ENCODE data around the gene RBX1.
A peak's percentile ranks its signal among the peaks of the same experiment; 100 is the strongest.

The RBX1 gene

GRCh38 chr22:41015003-41015402 lies 63.8 kb downstream of the RBX1 start:
- Histone ChIP-seq H3K27ac (no peak overlapping the region), H3K4me3 (ENCODE audit: low read depth, low read length) (no peak overlapping the region), H3K79me2 (no peaks in the 10 kb centered on the region), H3K36me3 (ENCODE audit: control insufficient read depth, insufficient read depth, low read length) (no peaks in the 10 kb centered on the region), H3K4me2 (ENCODE audit: low read length) (no peak overlapping the region), H2AFZ (no peak overlapping the region), H3K9ac (no peak overlapping the region), H3K27me3 (ENCODE audit: control insufficient read depth, insufficient read depth, low read length) (no peaks in the 10 kb centered on the region), H3K9me3 (ENCODE audit: control insufficient read depth, low read length) (no peaks in the 10 kb centered on the region), H3K4me1 (no peaks in the 10 kb centered on the region)
- no peak for TF ChIP-seq CTCF (IDR thresholded peaks at IDR 0.05)

- Histone ChIP-seq H3K27ac (peak overlapping the region; percentile 93), H3K36me3 (ENCODE audit: control insufficient read depth, insufficient read depth, low read length) (no peaks in the 10 kb centered on the region), H3K27me3 (ENCODE audit: control insufficient read depth, insufficient read depth, low read length) (no peaks in the 10 kb centered on the region), H2AFZ (peak overlapping the region; percentile 91), H3K9me3 (ENCODE audit: control insufficient read depth, low read length) (no peaks in the 10 kb centered on the region), H3K4me2 (ENCODE audit: low read length) (peak overlapping the region; percentile 77), H3K9ac (peak overlapping the region; percentile 61), H3K4me3 (ENCODE audit: low read depth, low read length) (peak overlapping the region; percentile 80), H3K79me2 (no peaks in the 10 kb centered on the region), H3K4me1 (no peaks in the 10 kb centered on the region)
- no peak for TF ChIP-seq CTCF (IDR thresholded peaks at IDR 0.05)
Observed at GRCh38 chr22:41021061-41021612, 70.0 kb downstream of the RBX1 start.

- Histone ChIP-seq H2AFZ (peak overlapping the region; percentile 91), H3K4me1 (no peaks in the 10 kb centered on the region), H3K79me2 (no peaks in the 10 kb centered on the region), H3K36me3 (ENCODE audit: control insufficient read depth, insufficient read depth, low read length) (no peaks in the 10 kb centered on the region), H3K9me3 (ENCODE audit: control insufficient read depth, low read length) (no peaks in the 10 kb centered on the region), H3K4me2 (ENCODE audit: low read length) (peak overlapping the region; percentile 77), H3K9ac (peak overlapping the region; percentile 61), H3K27me3 (ENCODE audit: control insufficient read depth, insufficient read depth, low read length) (no peaks in the 10 kb centered on the region), H3K27ac (peak overlapping the region; percentile 93), H3K4me3 (ENCODE audit: low read depth, low read length) (peak overlapping the region; percentile 80)
- no peak for TF ChIP-seq CTCF (IDR thresholded peaks at IDR 0.05)
Observed at GRCh38 chr22:41021613-41022454, 70.7 kb downstream of the RBX1 start.

- H2AFZ ChIP-seq = peak overlapping the region; percentile 91
- H3K9ac ChIP-seq = peak overlapping the region; percentile 61
- H3K9me3 ChIP-seq (ENCODE audit: control insufficient read depth, low read length) = no peaks in the 10 kb centered on the region
- H3K36me3 ChIP-seq (ENCODE audit: control insufficient read depth, insufficient read depth, low read length) = no peaks in the 10 kb centered on the region
- H3K4me3 ChIP-seq (ENCODE audit: low read depth, low read length) = peak overlapping the region; percentile 80
- no peak for TF ChIP-seq CTCF (IDR thresholded peaks at IDR 0.05)
- H3K27me3 ChIP-seq (ENCODE audit: control insufficient read depth, insufficient read depth, low read length) = no peaks in the 10 kb centered on the region
- peak overlapping the region; percentile 93 for H3K27ac ChIP-seq
- peak overlapping the region; percentile 77 for H3K4me2 ChIP-seq (ENCODE audit: low read length)
- no peaks in the 10 kb centered on the region for H3K79me2 ChIP-seq
- H3K4me1 ChIP-seq = no peaks in the 10 kb centered on the region
Observed at GRCh38 chr22:41022470-41023298, 71.5 kb downstream of the RBX1 start.
